Measurements from ENCODE around the gene C1orf56. TPM values are rescaled to one million over a fixed set of nuclear protein-coding genes. Genes with fewer than 3 reads are reported as not detected.

The C1orf56 gene
- total RNA-seq, 1 experiment from 2014 or later: 0.74 TPM

Other genes starting within 250 kb of the C1orf56 start
- 44.6 and 46.2 TPM in 2 replicates for gene CTSK, start 239.5 kb upstream of the C1orf56 start, total RNA-seq (2014; rRNA removed; shearing (Covaris generic))
- 33.2 and 49.7 TPM in 2 replicates for gene ARNT, start 171.2 kb upstream of the C1orf56 start, total RNA-seq (2014; rRNA removed; shearing (Covaris generic))
- not detected in 2 replicates for gene CTXND2, start 160.6 kb upstream of the C1orf56 start, total RNA-seq (2014; rRNA removed; shearing (Covaris generic))
- gene SETDB1, start 121.4 kb upstream of the C1orf56 start, total RNA-seq (2014; rRNA removed; shearing (Covaris generic)): 21.0 and 30.6 TPM in 2 replicates
- 145 and 165 TPM in 2 replicates for gene CERS2, start 72.9 kb upstream of the C1orf56 start, total RNA-seq (2014; rRNA removed; shearing (Covaris generic))
- 0.66 TPM in 1 of 2 replicates, not detected in the other for gene ANXA9, start 65.5 kb upstream of the C1orf56 start, total RNA-seq (2014; rRNA removed; shearing (Covaris generic))
- gene MINDY1, start 40.8 kb upstream of the C1orf56 start, total RNA-seq (2014; rRNA removed; shearing (Covaris generic)): 5.9 and 6.6 TPM in 2 replicates
- gene PRUNE1, start 39.3 kb upstream of the C1orf56 start, total RNA-seq (2014; rRNA removed; shearing (Covaris generic)): 8.1 and 22.3 TPM in 2 replicates
- gene BNIPL, start 11.2 kb upstream of the C1orf56 start, total RNA-seq (2014; rRNA removed; shearing (Covaris generic)): 0.42 and 0.75 TPM in 2 replicates
- 35.2 and 67.2 TPM in 2 replicates for gene CDC42SE1, start 11.9 kb downstream of the C1orf56 start, total RNA-seq (2014; rRNA removed; shearing (Covaris generic))
- gene MLLT11, start 12.6 kb downstream of the C1orf56 start, total RNA-seq (2014; rRNA removed; shearing (Covaris generic)): 23.7 and 26.5 TPM in 2 replicates
- gene GABPB2, start 23.0 kb downstream of the C1orf56 start, total RNA-seq (2014; rRNA removed; shearing (Covaris generic)): 9.3 and 11.7 TPM in 2 replicates
- 0.06 and 1.1 TPM in 2 replicates for gene SEMA6C, start 98.9 kb downstream of the C1orf56 start, total RNA-seq (2014; rRNA removed; shearing (Covaris generic))
- gene TNFAIP8L2, start 108.9 kb downstream of the C1orf56 start, total RNA-seq (2014; rRNA removed; shearing (Covaris generic)): not detected in 2 replicates
- gene LYSMD1, start 118.2 kb downstream of the C1orf56 start, total RNA-seq (2014; rRNA removed; shearing (Covaris generic)): 15.8 and 18.3 TPM in 2 replicates
- gene SCNM1, start 118.4 kb downstream of the C1orf56 start, total RNA-seq (2014; rRNA removed; shearing (Covaris generic)): 52.9 and 62.9 TPM in 2 replicates
- gene TMOD4, start 128.2 kb downstream of the C1orf56 start, total RNA-seq (2014; rRNA removed; shearing (Covaris generic)): 1.2 TPM in 1 of 2 replicates, not detected in the other
- gene VPS72, start 142.4 kb downstream of the C1orf56 start, total RNA-seq (2014; rRNA removed; shearing (Covaris generic)): 52.8 and 66.6 TPM in 2 replicates
- gene PIP5K1A, start 150.8 kb downstream of the C1orf56 start, total RNA-seq (2014; rRNA removed; shearing (Covaris generic)): 46.5 and 69.9 TPM in 2 replicates
- gene PSMD4, start 207.0 kb downstream of the C1orf56 start, total RNA-seq (2014; rRNA removed; shearing (Covaris generic)): 293 and 297 TPM in 2 replicates
- gene ZNF687, start 234.5 kb downstream of the C1orf56 start, total RNA-seq (2014; rRNA removed; shearing (Covaris generic)): 12.5 and 14.5 TPM in 2 replicates